NCI-H526 treated with DMSO at 0.1 percent for 48 hours (cell line): ENCODE measurements around the gene B4GALT6.

Experiments used
- DNase-seq: peaks from one replicate; lab custom pipeline; 2025; lab: John Stamatoyannopoulos, UW

Gene B4GALT6

DNA sequence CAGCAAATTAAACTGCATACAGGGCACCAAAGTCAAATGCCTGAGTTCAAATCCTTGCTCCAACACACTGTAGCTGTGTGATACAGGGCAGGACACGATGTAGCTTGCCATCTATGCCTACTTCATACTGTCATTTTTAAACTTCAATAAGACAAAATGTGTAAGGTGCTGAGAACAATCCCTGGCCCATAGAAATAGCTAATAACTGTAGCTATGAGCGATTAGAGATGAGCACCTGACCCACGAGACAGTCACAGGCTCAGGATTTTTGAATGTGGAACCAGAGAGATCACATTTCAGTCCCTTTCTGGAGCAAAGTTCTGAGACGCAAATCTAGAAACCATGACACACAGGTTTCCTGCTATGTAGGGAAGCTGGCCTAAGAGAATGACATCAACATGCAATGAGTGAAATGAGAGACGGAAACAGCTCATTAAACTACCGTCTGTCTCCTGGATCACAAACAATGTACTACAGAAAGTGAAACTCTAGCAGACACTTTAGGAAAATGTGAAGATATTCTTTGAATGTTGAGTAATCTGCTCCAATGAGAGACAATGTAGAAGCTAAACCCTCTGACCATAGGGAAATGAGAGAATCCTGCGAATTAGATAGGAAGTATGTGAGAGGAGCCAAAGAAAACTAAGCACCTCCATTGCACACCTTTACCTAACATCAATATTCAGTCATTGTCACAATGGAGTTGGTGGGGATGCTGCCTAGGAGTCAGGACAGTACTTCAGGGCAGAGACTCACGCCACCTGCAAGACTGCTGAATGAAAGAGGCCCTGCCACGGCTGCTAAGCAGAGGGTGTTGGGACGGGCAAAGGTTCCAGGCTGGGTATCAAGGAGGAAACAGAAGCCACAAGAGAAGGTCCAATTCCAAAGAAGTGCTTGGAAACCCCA lies 25.5 kb downstream of the B4GALT6 start:
- peak; percentile 74 for DNase-seq

DNA sequence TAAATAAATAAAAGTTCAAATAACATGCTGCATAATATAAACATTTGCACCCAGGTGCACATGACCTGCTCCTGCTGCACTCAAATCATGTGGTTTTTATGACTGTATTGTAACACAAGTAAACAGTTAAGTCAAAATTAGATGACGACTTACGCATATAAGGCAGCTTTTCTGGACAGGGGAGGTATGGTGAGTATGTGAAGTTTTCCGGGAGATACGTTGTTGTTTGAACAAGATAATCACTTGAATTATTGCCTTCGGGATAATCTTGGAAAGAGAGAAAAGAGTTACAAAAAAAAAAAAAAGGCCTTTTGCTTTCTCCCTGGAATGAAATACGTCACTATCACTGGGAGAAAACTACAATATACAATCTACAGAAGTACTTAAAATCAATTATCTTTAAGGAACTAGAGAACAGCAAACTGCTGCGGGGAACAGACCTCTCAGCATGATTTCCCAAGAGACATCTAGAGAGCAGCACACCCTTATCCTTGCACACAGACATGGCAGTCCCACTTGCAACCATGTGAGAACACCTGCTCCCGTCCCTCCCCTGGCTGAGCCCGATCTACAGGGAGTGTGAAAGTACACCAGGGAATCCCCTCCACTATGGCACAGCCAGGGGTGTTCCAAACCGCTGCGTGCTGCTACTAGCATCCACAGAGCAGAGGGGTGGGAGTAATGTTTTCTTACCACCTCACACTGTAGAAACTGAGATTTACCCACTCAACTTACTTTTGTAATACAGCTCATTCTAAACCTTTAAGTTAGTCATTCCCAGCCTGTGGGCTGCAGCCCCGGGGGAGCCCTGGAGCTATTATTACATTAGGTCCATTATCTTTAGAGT lies 26.3 kb downstream of the B4GALT6 start:
- DNase-seq, result peak; percentile 63

DNA sequence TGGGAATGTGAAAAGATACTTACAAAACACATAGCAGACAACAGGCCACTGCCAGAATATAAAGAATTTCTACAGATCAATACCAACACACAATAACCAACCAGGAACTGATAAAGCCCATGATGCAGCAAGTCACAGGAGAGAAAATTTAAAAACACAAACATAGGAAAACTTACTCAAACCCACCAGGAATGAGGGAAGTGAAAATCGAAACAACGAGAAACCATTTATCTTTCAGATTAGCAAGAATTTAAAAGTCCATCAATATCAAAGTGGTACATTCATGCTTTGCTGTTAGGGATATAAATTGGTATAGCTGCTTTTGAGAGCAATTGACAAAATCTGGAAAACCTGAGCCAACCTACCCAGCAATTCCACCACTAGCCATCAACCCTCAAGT lies 27.6 kb downstream of the B4GALT6 start:
- DNase-seq, result no peak

DNA sequence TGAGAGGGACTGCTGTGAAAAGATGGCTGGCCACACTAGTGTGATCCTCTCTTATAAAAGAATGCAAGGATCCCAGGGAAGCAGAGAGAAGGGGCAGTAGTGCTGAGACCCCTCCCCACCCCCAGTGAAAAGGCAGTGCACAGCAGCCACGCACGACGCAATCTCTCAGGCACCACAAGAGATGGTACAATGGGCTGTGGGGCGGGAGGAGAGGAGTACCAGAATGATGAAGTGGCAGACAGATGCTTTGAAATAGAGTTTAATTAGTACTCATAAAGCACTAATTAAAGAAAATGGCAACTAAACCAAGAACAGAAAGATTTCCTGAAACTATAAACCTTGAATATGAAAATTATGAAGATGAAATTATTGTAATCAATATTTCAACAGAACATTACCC lies 29.0 kb downstream of the B4GALT6 start:
- DNase-seq, result no peak

DNA sequence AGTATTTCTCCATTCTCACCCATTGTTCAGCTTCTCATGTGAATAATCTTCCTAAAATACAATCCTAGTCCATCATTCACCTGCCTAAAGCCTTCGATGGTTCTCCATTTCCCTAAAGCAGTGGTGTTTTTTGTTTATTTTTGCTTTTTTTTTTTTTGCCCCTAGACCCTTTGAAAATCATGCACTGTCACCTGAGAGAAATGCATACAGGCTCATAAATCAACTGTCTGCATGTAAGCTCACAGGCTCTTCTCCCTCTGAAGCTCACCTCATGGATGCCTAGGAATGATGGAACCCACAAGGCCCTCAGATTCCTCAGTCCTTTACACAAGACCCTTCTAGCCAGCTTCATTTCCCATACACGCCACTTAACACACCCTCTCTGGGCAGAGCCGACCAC lies 31.5 kb downstream of the B4GALT6 start:
- no peak for DNase-seq

DNA sequence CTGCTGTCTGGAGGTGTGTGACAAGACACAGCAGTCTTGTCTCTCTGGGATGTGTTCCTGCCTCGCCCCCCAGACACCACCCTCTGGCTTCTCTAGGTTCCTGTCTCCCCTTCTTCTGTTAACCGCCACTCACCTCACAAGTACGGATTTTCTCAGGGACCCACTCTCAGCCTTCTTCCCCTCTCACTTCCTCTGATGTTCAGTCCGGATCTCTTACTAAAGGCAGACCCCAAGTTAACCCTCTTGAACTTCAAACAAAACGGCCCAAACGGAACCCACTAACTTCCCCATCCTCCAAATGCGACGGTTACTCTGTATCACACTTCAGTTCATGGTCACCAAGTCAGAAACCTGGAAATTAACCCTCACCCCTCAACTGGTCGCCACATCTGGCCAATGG lies 32.0 kb downstream of the B4GALT6 start:
- no peak for DNase-seq

DNA sequence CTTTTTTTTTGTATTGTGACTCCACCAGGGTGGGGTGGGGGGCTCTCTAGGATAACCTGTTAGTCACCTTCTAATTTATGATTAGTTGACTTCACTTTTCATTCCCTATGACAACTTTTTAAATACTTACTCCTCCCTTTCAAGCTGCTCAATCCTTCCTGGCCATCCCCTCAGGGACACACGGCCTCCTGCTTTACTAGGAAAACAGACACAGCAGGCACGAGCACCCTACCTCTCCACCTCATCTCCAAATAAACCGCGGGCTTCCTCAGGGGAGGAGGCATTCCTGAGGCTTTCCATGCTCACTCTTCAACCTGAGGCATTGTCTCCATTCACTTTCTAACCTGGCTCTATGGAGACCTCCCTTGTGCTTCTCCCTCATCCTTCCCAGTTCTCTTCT lies 33.0 kb downstream of the B4GALT6 start:
- DNase-seq, result no peak

DNA sequence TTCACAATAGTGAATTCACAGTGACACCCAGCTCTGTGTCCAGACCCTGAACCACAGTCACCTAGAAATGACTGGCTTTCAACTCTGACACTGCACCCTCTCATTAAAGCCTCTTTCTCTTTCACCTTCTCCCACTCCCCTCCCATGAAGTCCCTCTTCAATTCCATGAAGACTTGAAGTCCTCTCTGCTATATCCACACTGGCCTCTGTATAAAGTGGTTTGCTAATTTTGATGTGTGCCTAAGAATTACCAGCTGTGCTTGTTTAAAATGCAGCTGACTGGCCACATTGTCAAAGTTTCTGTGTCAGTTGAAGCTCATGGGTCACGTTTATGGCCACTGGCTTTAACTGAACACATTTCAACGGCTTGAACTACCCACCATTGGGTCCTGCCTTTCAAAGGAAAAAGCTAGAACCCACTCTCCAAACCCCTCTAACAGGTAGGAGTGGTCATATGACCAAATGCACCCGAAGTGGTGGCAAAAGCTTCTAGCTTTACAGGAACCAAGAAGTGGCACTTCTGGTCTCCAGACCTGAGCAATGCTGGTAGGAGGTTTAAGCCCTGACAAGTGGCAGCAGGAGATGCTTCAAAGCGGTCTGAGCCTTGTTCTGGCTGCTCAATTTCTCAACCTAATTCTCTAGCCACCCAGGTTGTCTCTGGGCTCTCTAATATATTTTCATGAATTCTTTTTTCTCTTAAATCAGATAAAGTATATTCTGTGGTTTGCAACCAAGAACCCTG lies 34.2 kb downstream of the B4GALT6 start:
- DNase-seq, result no peak

DNA sequence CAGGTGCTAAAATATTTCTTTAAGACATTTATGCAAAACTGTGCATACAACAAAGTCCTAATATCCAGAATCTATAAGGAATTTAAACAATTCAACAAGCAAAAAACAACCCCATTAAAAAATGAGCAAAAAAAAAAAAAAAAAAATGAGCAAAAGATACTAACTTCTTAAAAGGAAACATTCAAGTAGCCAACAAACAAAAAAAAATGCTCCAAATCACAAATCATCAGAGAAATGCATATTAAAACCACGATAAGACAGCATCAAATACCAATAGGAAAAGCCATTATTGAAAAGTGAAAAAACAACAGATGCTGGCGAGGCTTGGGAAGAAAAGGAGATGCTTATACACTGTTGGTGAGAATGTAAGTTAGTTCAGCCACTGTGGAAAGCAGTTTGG lies 34.9 kb downstream of the B4GALT6 start:
- no peak for DNase-seq

DNA sequence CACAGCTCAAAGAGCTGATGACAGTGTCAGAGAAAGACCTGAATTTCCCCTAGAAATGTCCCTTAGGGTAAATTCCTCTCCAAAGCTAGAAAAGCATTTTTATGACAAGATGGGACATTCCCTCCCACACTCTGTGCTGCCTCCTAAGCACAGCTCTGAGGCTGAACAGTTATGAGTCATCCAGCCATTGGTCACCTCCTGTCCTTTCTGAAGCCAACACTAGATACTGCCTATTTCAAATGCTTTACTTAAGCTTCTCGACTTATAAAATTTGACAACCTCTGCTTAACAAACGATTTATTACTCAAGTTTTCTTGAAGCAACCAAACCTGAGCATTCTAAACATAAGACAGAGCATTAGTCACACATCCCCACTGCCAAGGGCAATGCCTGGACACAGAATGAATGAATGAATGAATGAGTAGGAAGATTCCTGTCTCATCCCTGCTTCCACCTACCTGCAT lies 35.4 kb downstream of the B4GALT6 start:
- DNase-seq, result no peak

DNA sequence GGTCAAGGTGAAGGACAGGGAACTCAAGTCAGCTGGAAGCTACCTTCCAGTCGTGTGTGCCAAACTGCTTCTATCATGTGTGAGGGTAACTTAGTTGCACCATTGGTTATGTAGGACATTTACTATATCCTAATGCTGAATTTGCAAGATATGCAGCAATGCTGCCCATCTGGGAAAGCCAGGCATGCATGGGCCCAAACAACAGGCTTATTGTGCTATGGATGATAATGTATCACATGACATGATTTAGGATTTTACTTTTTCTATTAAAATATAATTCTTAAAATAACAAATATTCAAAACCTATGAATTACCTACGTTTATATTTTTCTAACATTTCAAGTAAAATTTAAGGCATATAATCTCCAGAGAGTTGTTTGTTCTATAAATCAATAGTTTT lies 35.9 kb downstream of the B4GALT6 start:
- DNase-seq, result no peak

DNA sequence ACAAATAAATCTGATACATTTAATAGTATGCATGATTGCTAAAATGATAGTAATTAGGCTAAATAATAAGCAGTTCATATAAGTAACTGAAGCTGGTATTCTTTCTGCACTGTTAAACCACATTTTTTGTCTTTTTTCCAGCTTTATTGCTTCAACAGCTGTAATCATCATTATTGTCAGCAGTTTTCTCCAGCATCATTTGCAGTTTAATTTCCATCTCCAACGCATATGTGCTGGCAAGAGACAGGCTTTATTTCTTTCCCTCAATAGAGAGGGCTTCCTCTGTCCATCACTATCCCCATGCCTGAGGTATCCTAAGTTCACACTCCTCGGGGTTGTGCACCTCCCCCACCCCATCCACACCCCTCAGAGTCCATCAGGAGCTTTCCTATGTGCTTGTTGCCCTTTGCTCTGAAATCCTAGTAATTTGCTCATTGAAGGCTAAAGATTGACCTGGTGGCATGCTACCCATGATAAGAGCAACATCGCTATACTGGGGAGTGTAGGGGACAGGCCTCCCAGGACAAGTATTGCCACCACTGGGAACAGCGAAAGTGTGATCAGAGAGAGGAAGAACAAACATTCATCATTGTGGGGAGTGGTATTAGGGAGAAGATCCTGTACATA lies 37.1 kb downstream of the B4GALT6 start:
- no peak for DNase-seq

DNA sequence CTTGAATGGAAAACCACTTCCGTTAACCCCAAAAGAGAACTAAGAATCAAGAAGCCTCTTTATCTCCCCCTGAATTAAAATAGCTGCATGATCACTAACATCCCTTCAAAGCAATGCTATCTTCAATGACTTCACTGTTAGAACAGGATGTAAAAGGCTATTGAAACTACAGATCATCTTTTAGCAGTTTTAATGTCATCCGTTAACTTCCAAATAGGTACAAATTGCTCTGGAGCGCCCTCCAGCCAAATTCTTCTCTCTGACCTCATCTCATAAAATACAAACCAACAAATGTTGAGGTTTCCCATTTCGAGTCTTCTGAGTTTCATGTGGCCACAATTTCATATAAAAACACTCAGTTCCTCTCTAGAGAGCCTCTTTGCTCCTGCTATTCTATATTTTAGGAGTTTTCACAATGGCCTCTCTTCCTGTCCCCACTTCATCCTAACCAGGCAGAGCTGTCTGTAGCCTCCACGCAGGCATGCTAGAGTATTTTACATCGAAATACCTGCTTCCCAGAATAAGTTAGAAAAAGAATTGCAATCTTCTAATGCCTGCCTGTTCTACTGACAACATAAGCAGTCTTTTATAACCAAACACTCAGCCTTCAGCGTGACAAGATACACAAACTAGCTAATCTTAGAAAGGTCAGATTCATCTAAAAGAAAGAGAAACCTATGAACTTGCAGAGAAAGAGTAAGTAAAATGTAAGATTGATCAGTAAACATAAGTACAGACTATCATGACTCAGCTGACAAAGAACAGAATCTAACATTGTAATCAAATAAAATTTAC lies 37.9 kb downstream of the B4GALT6 start:
- DNase-seq, result no peak

DNA sequence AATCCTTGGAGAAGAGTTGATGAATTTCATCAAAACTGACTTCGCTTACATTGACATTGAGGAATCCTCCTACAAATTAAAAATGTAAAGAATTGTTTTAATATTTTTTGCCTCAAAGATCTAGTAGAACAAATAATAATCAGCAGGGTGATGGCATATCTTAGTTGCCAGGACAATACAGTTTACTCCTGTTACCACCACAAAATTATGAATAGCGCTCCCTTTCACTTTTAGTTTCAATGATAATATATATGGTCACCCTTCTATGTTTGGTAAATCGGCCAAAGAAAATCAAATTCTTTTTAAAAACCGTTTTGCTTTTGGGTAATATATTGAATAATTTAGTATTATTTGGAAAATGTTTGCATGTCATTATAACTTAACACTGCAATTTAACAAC lies 39.0 kb downstream of the B4GALT6 start:
- DNase-seq, result no peak

DNA sequence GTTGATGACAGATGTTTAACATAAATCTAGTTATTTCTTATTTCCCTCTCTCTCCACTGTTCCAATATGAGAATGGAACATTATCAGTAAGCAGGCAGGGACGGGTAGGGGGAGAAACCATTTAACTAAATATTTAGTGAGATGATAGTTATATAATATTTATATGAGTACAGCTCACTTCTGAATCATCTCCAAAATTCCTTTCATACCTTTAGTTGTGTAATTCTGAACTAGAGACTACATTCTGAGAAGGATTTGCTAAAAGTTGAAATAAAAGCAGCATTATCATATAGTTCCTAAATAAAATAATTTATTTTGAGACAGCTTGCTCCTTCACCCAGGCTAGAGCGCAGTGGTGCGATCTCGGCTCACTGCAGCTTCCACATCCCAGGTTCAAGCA lies 41.4 kb downstream of the B4GALT6 start:
- DNase-seq, result no peak

DNA sequence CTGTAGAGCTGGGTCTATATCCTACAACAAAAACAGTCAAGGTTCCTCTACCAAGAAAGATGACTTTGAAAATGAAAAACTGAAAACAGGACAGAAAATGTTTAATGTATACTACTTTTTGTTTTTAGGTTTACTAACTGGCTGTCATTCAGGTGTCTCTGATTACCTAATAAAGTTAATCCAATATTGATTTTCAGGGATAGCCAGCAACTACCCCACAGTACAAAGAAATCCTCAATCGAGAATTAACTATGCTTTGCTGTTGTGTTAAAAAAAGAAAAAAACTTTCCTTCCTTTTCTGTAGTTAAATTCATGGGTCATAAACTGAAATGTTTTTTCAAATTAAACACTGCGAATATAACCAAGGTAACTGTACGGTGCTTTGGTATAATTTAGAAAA lies 46.9 kb downstream of the B4GALT6 start:
- DNase-seq, result no peak

DNA sequence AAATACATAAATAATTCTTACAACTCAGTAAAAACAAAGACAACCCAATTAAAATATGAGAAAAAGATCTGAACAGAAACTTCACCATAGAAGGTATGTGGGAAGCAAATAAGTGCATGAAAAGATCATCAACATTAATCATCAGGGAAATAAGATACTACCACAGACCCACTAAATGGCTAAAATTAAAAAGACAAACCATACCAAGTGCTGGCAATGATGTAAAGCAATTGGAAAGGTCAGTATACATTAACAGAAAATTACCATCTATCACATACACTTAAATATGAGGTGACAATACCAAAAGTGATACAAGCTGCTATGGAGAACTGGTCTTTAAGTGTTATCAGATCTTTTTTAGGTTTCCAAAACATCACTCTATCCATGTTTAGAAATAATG lies 48.0 kb downstream of the B4GALT6 start:
- no peak for DNase-seq

DNA sequence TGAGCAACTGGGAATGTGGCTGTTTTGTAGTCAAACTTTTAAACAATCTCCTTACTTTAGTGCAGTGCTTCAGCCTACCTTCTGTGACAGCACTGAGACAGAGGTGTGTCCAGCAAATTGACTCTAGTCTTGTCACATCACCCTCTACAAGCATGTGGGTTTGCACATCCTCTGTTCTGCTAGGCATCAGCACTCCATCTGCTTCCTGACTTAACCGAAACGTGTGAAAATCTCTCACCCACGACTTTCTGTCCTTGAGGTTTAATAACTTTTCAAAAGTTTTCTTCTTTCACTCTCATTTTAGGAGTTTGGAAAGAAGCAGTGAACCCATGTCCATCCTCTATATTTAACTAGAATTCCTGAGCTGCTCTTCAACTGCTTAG lies 50.1 kb downstream of the B4GALT6 start:
- no peak for DNase-seq

DNA sequence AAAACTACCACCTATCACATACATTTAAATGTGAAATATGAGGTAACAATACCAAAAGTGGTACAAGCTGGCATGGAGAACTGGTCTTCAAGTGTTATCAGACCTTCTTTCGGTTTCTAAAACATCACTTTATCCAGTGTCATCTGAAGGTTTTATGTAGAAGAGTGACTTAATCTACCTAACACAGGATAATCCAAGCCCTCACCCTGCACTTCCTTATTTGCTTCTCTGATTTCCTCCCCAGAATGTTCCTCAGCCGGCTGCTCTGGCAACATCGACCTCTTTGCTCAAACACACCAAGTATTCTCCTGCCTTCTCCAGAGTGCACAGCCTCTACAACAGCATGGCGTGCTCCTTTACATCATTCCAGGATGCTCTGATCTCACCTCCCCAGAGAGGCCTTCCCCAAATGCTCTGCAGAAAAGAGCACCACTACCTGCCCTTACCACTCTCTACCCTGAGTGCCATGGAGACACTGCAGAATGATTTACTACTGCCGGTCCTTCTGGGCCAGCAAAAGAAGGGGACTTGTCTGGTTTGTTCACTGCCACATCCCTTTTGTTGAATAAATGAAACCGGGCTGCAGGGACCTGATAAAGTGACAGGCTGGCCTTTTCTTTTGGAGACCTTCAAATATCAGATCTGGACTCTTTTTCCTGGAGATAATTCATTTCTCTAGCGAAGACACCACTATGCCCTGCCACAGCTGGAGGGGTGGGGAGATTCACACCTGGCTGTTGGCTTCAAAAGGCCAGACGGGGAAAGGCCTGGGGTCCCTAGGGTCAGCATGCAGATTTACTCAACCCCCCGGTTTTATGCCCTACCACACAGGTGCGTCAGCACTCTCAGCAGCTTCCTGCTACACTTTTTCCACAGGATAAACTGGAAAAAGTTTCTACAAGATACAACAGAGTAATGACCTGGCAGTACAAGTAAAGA lies 50.7 kb downstream of the B4GALT6 start:
- no peak for DNase-seq

DNA sequence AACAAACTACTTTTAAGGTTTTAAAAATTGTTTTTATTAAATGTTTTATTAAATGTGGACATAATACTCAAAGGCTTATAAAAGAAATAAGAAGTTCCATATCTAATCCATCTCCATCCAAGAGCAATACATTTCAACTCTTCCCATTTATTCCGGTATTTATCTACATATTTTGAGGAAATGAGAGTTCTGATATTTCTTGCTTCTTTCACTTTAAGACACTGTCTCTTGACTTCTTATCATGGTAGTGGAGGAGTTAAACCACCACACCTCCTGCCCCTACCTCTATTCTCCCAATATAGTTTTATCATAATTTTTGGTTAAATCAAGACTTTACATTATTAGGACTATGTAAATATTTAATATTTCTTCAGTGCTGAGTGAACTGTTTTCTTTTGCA lies 52.0 kb downstream of the B4GALT6 start:
- no peak for DNase-seq
